IMR-90 (cell line): ENCODE data around the gene RASGRP1. TPM values are rescaled to one million over a fixed set of nuclear protein-coding genes. Genes with fewer than 3 reads are reported as not detected.

Source experiments
- ATAC-seq: fragments of 200-7000 bp; cut with Tn5 transposase; 2 replicates; pipeline ENCODE4 v1.9.1; 2020; ENCODE audit warnings: low read depth, mild to moderate bottlenecking, moderate library complexity
- BruUV-seq: library from RNA; stranded (reverse); fragments of 400-500 nt; replicated peaks from 2 replicates; lab custom pipeline; 2021; lab: Mats Ljungman, UMichigan
- CTCF ChIA-PET: fragments of 300-600 bp; formaldehyde crosslinking; extraction: SDS; loops from one replicate; lab custom pipeline; 2021; ENCODE audit warnings: antibody characterized with exemption; lab: Yijun Ruan, JAX
- POLR2A ChIA-PET: fragments of 300-600 bp; sonication (Branson Sonifier 250); formaldehyde crosslinking; loops from one replicate; lab custom pipeline; 2022; ENCODE audit warnings: antibody characterized with exemption; ENCODE audit not compliant: unreplicated experiment; lab: Charles Lee
- DNase-seq: peaks from one replicate; pipeline ENCODE4 v3.0.0; 2013
- H2AFZ ChIP-seq: replicated peaks from 2 replicates; pipeline ENCODE3; 2013; ENCODE audit warnings: low read length, mild to moderate bottlenecking; ENCODE audit not compliant: poor library complexity
- H2AK5ac ChIP-seq: 2 replicates; pipeline ENCODE4 v1.6.1; 2013; ENCODE audit warnings: low read depth, low read length, inconsistent platforms
- H2AK9ac ChIP-seq: replicated peaks from 2 replicates; pipeline ENCODE3; 2013; ENCODE audit warnings: mild to moderate bottlenecking, low read depth, low read length, moderate library complexity; ENCODE audit not compliant: poor library complexity
- H2BK120ac ChIP-seq: 2 replicates; pipeline ENCODE4 v1.6.1; 2013; ENCODE audit warnings: low read depth, low read length, inconsistent platforms
- H2BK15ac ChIP-seq: 3 replicates; pipeline ENCODE4 v1.6.1; 2013; ENCODE audit warnings: low read depth, low read length, inconsistent platforms
- H2BK20ac ChIP-seq: 2 replicates; pipeline ENCODE4 v1.6.1; 2013; ENCODE audit warnings: low read depth, mild to moderate bottlenecking, inconsistent platforms, low read length, moderate library complexity
- H2BK5ac ChIP-seq: 2 replicates; pipeline ENCODE4 v1.6.1; 2013; ENCODE audit warnings: mild to moderate bottlenecking, low read depth, low read length, inconsistent platforms; ENCODE audit not compliant: poor library complexity, severe bottlenecking
- H3K14ac ChIP-seq: replicated peaks from 2 replicates; pipeline ENCODE4 v1.6.1; 2013; ENCODE audit warnings: low read depth, low read length, inconsistent platforms
- H3K18ac ChIP-seq: 2 replicates; pipeline ENCODE4 v1.6.1; 2013; ENCODE audit warnings: low read depth, low read length, control low read depth
- H3K23ac ChIP-seq: 2 replicates; pipeline ENCODE4 v1.6.1; 2013; ENCODE audit warnings: low read depth, low read length, inconsistent platforms
- H3K27ac ChIP-seq: 2 replicates; pipeline ENCODE4 v1.5.1; 2013; ENCODE audit warnings: mild to moderate bottlenecking, control low read depth, low read length; ENCODE audit not compliant: insufficient read depth
- H3K27me3 ChIP-seq: 2 replicates; pipeline ENCODE4 v1.6.1; 2013; ENCODE audit warnings: low read length; ENCODE audit not compliant: control insufficient read depth, insufficient read depth
- H3K36me3 ChIP-seq: 2 replicates; pipeline ENCODE4 v1.6.1; 2013; ENCODE audit warnings: low read length, mixed read lengths; ENCODE audit not compliant: control insufficient read depth, insufficient read depth
- H3K4ac ChIP-seq: 2 replicates; pipeline ENCODE4 v1.6.1; 2013; ENCODE audit warnings: low read depth, low read length, inconsistent platforms
- H3K4me1 ChIP-seq: 2 replicates; pipeline ENCODE4 v1.6.1; 2013; ENCODE audit warnings: low read length, mixed read lengths; ENCODE audit not compliant: control insufficient read depth, insufficient read depth
- H3K4me2 ChIP-seq: 2 replicates; pipeline ENCODE4 v1.6.1; 2013; ENCODE audit warnings: low read depth, mild to moderate bottlenecking, control low read depth, low read length, moderate library complexity
- H3K4me3 ChIP-seq: 2 replicates; pipeline ENCODE4 v1.5.1; 2013; ENCODE audit warnings: low read depth, mild to moderate bottlenecking, control low read depth, low read length, moderate library complexity; ENCODE audit not compliant: insufficient read depth
- H3K56ac ChIP-seq: 2 replicates; pipeline ENCODE4 v1.6.1; 2013; ENCODE audit warnings: low read length, inconsistent platforms; ENCODE audit not compliant: insufficient read depth; ENCODE audit errors: extremely low read depth
- H3K79me1 ChIP-seq, 2 experiments: 2 replicates each; pipeline ENCODE4 v1.6.1; 2013; ENCODE audit warnings: low read length in 2 of 2, inconsistent platforms in 1 of 2, low read depth in 1 of 2
- H3K9ac ChIP-seq: 2 replicates; pipeline ENCODE4 v1.6.1; 2013; ENCODE audit warnings: low read depth, low read length, control low read depth
- H3K9me1 ChIP-seq: 2 replicates; pipeline ENCODE4 v1.6.1; 2013; ENCODE audit warnings: low read length, inconsistent platforms; ENCODE audit not compliant: insufficient read depth
- H3K9me3 ChIP-seq: 2 replicates; pipeline ENCODE4 v1.6.1; 2013; ENCODE audit warnings: low read length; ENCODE audit not compliant: control insufficient read depth, insufficient read depth
- H4K20me1 ChIP-seq: 2 replicates; pipeline ENCODE4 v1.6.1; 2013; ENCODE audit warnings: low read length, inconsistent platforms; ENCODE audit not compliant: insufficient read depth
- H4K5ac ChIP-seq: 2 replicates; pipeline ENCODE4 v1.6.1; 2013; ENCODE audit warnings: mild to moderate bottlenecking, low read depth, low read length, control low read depth
- H4K8ac ChIP-seq, 2 experiments: 2 replicates each; pipeline ENCODE4 v1.6.1; 2013; ENCODE audit warnings: low read depth in 2 of 2, low read length in 2 of 2, control low read depth in 1 of 2, inconsistent platforms in 1 of 2
- H4K91ac ChIP-seq: 2 replicates; pipeline ENCODE4 v1.6.1; 2013; ENCODE audit warnings: low read depth, low read length, inconsistent platforms; ENCODE audit not compliant: insufficient read depth
- CEBPB ChIP-seq: IDR thresholded peaks from 2 replicates; pipeline ENCODE4 v1.6.1; 2012; ENCODE audit warnings: low read depth, low read length, improper control_type of control experiment
- RAD21 ChIP-seq: IDR thresholded peaks from 2 replicates; pipeline ENCODE4 v1.6.1; 2012; ENCODE audit warnings: low read length, improper control_type of control experiment
- WGBS, 2 experiments: methylation state at CpG; one replicate each; pipeline versions ENCODE4 v1.1.5 to v1.1.7; 2013; ENCODE audit warnings: missing lambda C conversion rate in 2 of 2; ENCODE audit not compliant: insufficient read length in 1 of 2; ENCODE audit errors: extremely low coverage in 2 of 2; 5-methylcytosine and 5-hydroxymethylcytosine counted together
- dilution Hi-C: fragments of 300-500 bp; cut with HindIII; formaldehyde crosslinking; loops from one replicate; pipeline ENCODE4 v1.14.3; 2018; ENCODE audit warnings: low sequenced_read_pairs; ENCODE audit not compliant: unreplicated experiment
- in situ Hi-C: fragments of 300-500 bp; cut with MboI; formaldehyde crosslinking; loops from 3 replicates; pipeline ENCODE4 v1.14.3; 2019; ENCODE audit warnings: low sequenced_read_pairs, inconsistent platforms, mixed read lengths
- intact Hi-C: fragments of 100-400 bp; cut with micrococcal nuclease; formaldehyde crosslinking; loops from 2 replicates; pipeline ENCODE4 v1.10.0; 2022
- polyA plus RNA-seq, 3 experiments: library from polyadenylated mRNA; depleted of rRNA; stranded (reverse); fragments of >200 nt; gene quantifications; 2 replicates each; pipeline ENCODE4 v1.2.3, GENCODE V29; 2012; ENCODE audit warnings: low replicate concordance in 1 of 3
- total RNA-seq: library from RNA; depleted of rRNA; stranded (reverse); fragments of >200 nt; gene quantifications from 2 replicates; pipeline ENCODE4 v1.2.3, GENCODE V29; 2012

RASGRP1 gene
- total and polyA plus RNA-seq, 2 of the 4 experiments (the other 2 are of a cell fraction), result 1.4 to 3.2 TPM

DNA sequence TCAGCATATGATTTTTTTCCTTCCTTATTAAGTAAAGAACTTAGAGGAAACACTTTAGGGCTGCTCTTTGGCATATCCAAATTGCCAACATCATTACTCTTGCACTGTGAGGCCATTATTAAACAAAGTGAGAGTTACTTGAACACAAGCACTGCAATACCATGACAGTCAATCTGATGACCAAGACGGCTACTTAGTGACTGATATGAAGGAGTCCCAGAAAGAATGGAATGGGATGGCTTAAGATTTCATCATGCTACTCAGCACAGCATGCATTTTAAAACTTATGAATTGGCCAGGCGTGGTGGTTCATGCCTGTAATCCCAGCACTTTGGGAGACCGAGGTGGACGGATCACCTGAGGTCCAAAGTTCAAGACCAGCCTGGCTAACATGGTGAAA is 55.5 kb downstream of the RASGRP1 start:
- BruUV-seq, result no TSS peak
- H3K18ac ChIP-seq, result no peak overlapping the region
- no peak overlapping the region for H4K5ac ChIP-seq
- H2AK9ac ChIP-seq, result no peak overlapping the region
- peak; percentile 35; the same call in 1 of the 2 replicates for ATAC-seq
- no peaks in the 10 kb centered on the region for H3K79me1 ChIP-seq
- H2BK15ac ChIP-seq, result no peak overlapping the region
- POLR2A ChIA-PET, result no interaction called here
- H3K4me1 ChIP-seq, result no peaks in the 10 kb centered on the region; the same call in 1 of the 2 replicates
- no peak overlapping the region for H3K4ac ChIP-seq
- intact Hi-C loops, result no loop called here
- CTCF ChIA-PET, result no interaction called here
- dilution Hi-C loops, result no loop called here
- H2BK120ac ChIP-seq, result no peak overlapping the region
- DNase-seq, result no peak
- H3K4me3 ChIP-seq, result no peak overlapping the region
- H4K91ac ChIP-seq, result no peak overlapping the region
- no peak overlapping the region for H3K23ac ChIP-seq
- H3K9me3 ChIP-seq, result no peaks in the 10 kb centered on the region
- no peak overlapping the region for H3K4me2 ChIP-seq
- H3K56ac ChIP-seq, result no peak overlapping the region
- H4K8ac ChIP-seq, result 0 out of 4 replicates have a peak overlapping the region, but pooled peaks of 1 of the 2 experiments have one; percentile 6
- H2BK20ac ChIP-seq, result no peak overlapping the region
- WGBS, 2 experiments, result 95% methylated on average over 3 of the region's 4 CpGs; no CpG with 5 or more reads in 1 of the 2 experiments
- in situ Hi-C loops, result no loop called here
- no peak overlapping the region for H2BK5ac ChIP-seq
- H3K27me3 ChIP-seq, result no peaks in the 10 kb centered on the region
- TF ChIP-seq RAD21 (no peak), CEBPB (no peak)
- no peak overlapping the region for H3K9ac ChIP-seq
- H3K36me3 ChIP-seq, result no peaks in the 10 kb centered on the region
- H2AK5ac ChIP-seq, result no peak overlapping the region
- H3K27ac ChIP-seq, result no peak overlapping the region; the same call in 1 of the 2 replicates
- H4K20me1 ChIP-seq, result no peaks in the 10 kb centered on the region
- H3K14ac ChIP-seq, result no peak overlapping the region
- no peaks in the 10 kb centered on the region for H3K9me1 ChIP-seq
- no peak overlapping the region for H2AFZ ChIP-seq
